CD14-positive monocyte (primary cell): ENCODE data around the gene PLEKHM2. TPM values are rescaled to one million over a fixed set of nuclear protein-coding genes. Genes with fewer than 3 reads are reported as not detected.
A peak's percentile ranks its signal among the peaks of the same experiment; 100 is the strongest.

Experiments used
- DNase-seq, 3 donors: peaks; one replicate each; pipeline ENCODE4 v3.0.0-alpha.2; 2011 to 2022
- H2AFZ ChIP-seq: 2 replicates; pipeline ENCODE4 v1.6.0; 2012; ENCODE audit warnings: mild to moderate bottlenecking, low read depth, low read length, inconsistent platforms; ENCODE audit not compliant: insufficient read depth, poor library complexity, severe bottlenecking
- H3K27ac ChIP-seq, 2 donors: 1 replicate in 1 of 2; 2 replicates in 1 of 2; pipeline ENCODE4 v1.5.1; 2012 to 2013; ENCODE audit warnings: low read length in 2 of 2, control low read depth in 1 of 2, inconsistent platforms in 1 of 2, low read depth in 1 of 2, mild to moderate bottlenecking in 1 of 2
- H3K27me3 ChIP-seq, 2 donors: one replicate each; pipeline versions ENCODE4 v1.6.0 to v1.6.1; 2011 to 2013; ENCODE audit warnings: low read length in 2 of 2; ENCODE audit not compliant: control insufficient read depth in 2 of 2, insufficient read depth in 2 of 2
- H3K36me3 ChIP-seq, 2 donors: replicated peaks in 1 of 2; 1 replicate in 1 of 2; 2 replicates in 1 of 2; pipeline versions ENCODE4 v1.5.1 to v1.6.1; 2012 to 2013; ENCODE audit warnings: low read length in 2 of 2, control low read depth in 1 of 2, inconsistent platforms in 1 of 2, mild to moderate bottlenecking in 1 of 2; ENCODE audit not compliant: insufficient read depth in 2 of 2, control insufficient read depth in 1 of 2
- H3K4me1 ChIP-seq, 2 donors: 1 replicate in 1 of 2; 2 replicates in 1 of 2; pipeline versions ENCODE4 v1.5.1 to v1.6.1; 2012 to 2013; ENCODE audit warnings: low read length in 2 of 2, control low read depth in 1 of 2, inconsistent platforms in 1 of 2, mild to moderate bottlenecking in 1 of 2, moderate library complexity in 1 of 2; ENCODE audit not compliant: insufficient read depth in 2 of 2, control insufficient read depth in 1 of 2
- H3K4me2 ChIP-seq: replicated peaks from 2 replicates; pipeline ENCODE3; 2012; ENCODE audit warnings: low read length, moderate library complexity, mild to moderate bottlenecking; ENCODE audit not compliant: poor library complexity, severe bottlenecking; ENCODE audit errors: extremely low read depth
- H3K4me3 ChIP-seq, 3 experiments: fragments of 200-600 bp in 1 of 3; sonication (generic) in 1 of 3; replicated peaks in 1 of 3; 1 replicate in 2 of 3; 2 replicates in 1 of 3; pipeline ENCODE4 v1.5.1; 2011 to 2013; ENCODE audit warnings: low read length in 3 of 3, mild to moderate bottlenecking in 3 of 3, control low read depth in 2 of 3, low read depth in 2 of 3, inconsistent platforms in 1 of 3, moderate library complexity in 1 of 3
- H3K79me2 ChIP-seq: 2 replicates; pipeline ENCODE4 v1.6.0; 2012; ENCODE audit warnings: mild to moderate bottlenecking, control low read depth, inconsistent platforms, low read length, moderate library complexity; ENCODE audit not compliant: insufficient read depth
- H3K9ac ChIP-seq: 2 replicates; pipeline ENCODE4 v1.6.0; 2017; ENCODE audit warnings: low read length, mild to moderate bottlenecking; ENCODE audit not compliant: insufficient read depth, poor library complexity, severe bottlenecking
- H3K9me3 ChIP-seq, 2 donors: replicated peaks in 1 of 2; 1 replicate in 1 of 2; 2 replicates in 1 of 2; pipeline versions ENCODE4 v1.5.1 to v1.6.1; 2012 to 2013; ENCODE audit warnings: low read length in 2 of 2, control low read depth in 1 of 2; ENCODE audit not compliant: control insufficient read depth in 1 of 2, insufficient read depth in 1 of 2
- H4K20me1 ChIP-seq: 2 replicates; pipeline ENCODE4 v1.6.0; 2012; ENCODE audit warnings: mild to moderate bottlenecking, low read length, control low read depth, moderate library complexity; ENCODE audit not compliant: insufficient read depth
- H3K27ac Mint-ChIP-seq, 7 donors: one replicate each; pipeline ENCODE4 v1.8.0; 2020; ENCODE audit warnings: mild to moderate bottlenecking in 7 of 7, mixed read lengths in 7 of 7, moderate library complexity in 6 of 7, inconsistent platforms in 2 of 7
- H3K27me3 Mint-ChIP-seq, 3 donors: one replicate each; pipeline ENCODE4 v1.8.0; 2021 to 2022; ENCODE audit warnings: low read depth in 3 of 3, mild to moderate bottlenecking in 3 of 3, mixed read lengths in 3 of 3, moderate library complexity in 3 of 3, inconsistent platforms in 1 of 3
- H3K36me3 Mint-ChIP-seq, 2 donors: one replicate each; pipeline ENCODE4 v1.8.0; 2020; ENCODE audit warnings: mixed read lengths in 2 of 2, inconsistent platforms in 1 of 2, mild to moderate bottlenecking in 1 of 2
- H3K4me1 Mint-ChIP-seq: one replicate; pipeline ENCODE4 v1.8.0; 2020; ENCODE audit warnings: mild to moderate bottlenecking, mixed read lengths
- H3K4me3 Mint-ChIP-seq, 2 donors: one replicate each; pipeline ENCODE4 v1.8.0; 2020; ENCODE audit warnings: mild to moderate bottlenecking in 2 of 2, mixed read lengths in 2 of 2, moderate library complexity in 1 of 2
- H3K9me3 Mint-ChIP-seq, 7 donors: one replicate each; pipeline ENCODE4 v1.8.0; 2020 to 2022; ENCODE audit warnings: mixed read lengths in 7 of 7, mild to moderate bottlenecking in 6 of 7, moderate library complexity in 6 of 7, inconsistent platforms in 2 of 7
- CTCF ChIP-seq: fragments of 200-600 bp; IDR thresholded peaks from one replicate; pipeline ENCODE4 v1.8.0; 2022; ENCODE audit warnings: antibody characterized with exemption, mild to moderate bottlenecking
- WGBS: methylation state at CpG from one replicate; pipeline ENCODE4 v1.1.5; 2013; ENCODE audit warnings: missing lambda C conversion rate; ENCODE audit not compliant: insufficient coverage; 5-methylcytosine and 5-hydroxymethylcytosine counted together
- intact Hi-C, 2 donors: fragments of 100-400 bp; cut with micrococcal nuclease; formaldehyde crosslinking; loops; one replicate each; pipeline versions ENCODE4 v1.15.0 to v1.15.1; 2023
- polyA plus RNA-seq, 3 donors: library from polyadenylated mRNA; depleted of rRNA in 1 of 3; unstranded in 2 of 3; stranded (reverse) in 1 of 3; fragments of 300-500 nt in 2 of 3; fragments of >200 nt in 1 of 3; fragmentation: Illumina TruSeq in 2 of 3; gene quantifications; 1 replicate in 2 of 3; 2 replicates in 1 of 3; pipeline ENCODE4 v1.2.3, GENCODE V29; 2012 to 2021

PLEKHM2 gene
- polyA plus RNA-seq, 3 donors, result 4.0 to 79.3 (median 5.8) TPM

- Histone ChIP-seq H3K4me1 (peaks cover 12 to 26% of the 10 kb centered on the region in 2 donors), H3K36me3 (no peaks in the 10 kb centered on the region), H3K4me2 (no peak overlapping the region), H3K9ac (no peak overlapping the region), H2AFZ (no peak overlapping the region), H3K27ac (no peak overlapping the region), H3K79me2 (no peaks in the 10 kb centered on the region), H3K27me3 (no peaks in the 10 kb centered on the region), H3K4me3 (no peak overlapping the region), H3K9me3 (no peaks in the 10 kb centered on the region), H4K20me1 (no peaks in the 10 kb centered on the region)
- H3K9me3 Mint-ChIP-seq, result peaks cover 0 to 6% (median 0%) of the 10 kb centered on the region in 7 donors
- no peak overlapping the region for H3K4me3 Mint-ChIP-seq
- peaks cover 35% of the 10 kb centered on the region for H3K4me1 Mint-ChIP-seq
- WGBS, result 27% methylated on average over 2 of the region's 2 CpGs
- peak in 1 of 3 donors; percentile 44 for DNase-seq
- H3K36me3 Mint-ChIP-seq, result no peaks in the 10 kb centered on the region
- intact Hi-C loops, result no loop called here
- TF ChIP-seq CTCF, result no peak
- peak overlapping the region in 2 of 7 donors; percentile 34 to 49 for H3K27ac Mint-ChIP-seq
- peaks cover 0 to 3% (median 1%) of the 10 kb centered on the region in 3 donors for H3K27me3 Mint-ChIP-seq
Measured at GRCh38 chr1:15676010-15676409, 8.1 kb upstream of the PLEKHM2 start.

GRCh38 chr1:15676688-15677661 is 7.1 kb upstream of the PLEKHM2 start:
- H3K27me3 ChIP-seq, result no peaks in the 10 kb centered on the region
- no peak overlapping the region for H3K4me2 ChIP-seq
- no peak overlapping the region for H3K4me3 ChIP-seq
- H3K4me1 ChIP-seq, result peaks cover 15 to 36% of the 10 kb centered on the region in 2 donors
- Mint-ChIP-seq H3K9me3 (peaks cover 0 to 6% (median 0%) of the 10 kb centered on the region in 7 donors), H3K36me3 (no peaks in the 10 kb centered on the region), H3K4me3 (no peak overlapping the region), H3K27me3 (peaks cover 0 to 4% (median 1%) of the 10 kb centered on the region in 3 donors), H3K4me1 (peaks cover 44% of the 10 kb centered on the region), H3K27ac (peak overlapping the region in 1 of 7 donors; percentile 79)
- no peak overlapping the region for H3K27ac ChIP-seq
- H3K9me3 ChIP-seq, result no peaks in the 10 kb centered on the region
- no peak overlapping the region for H2AFZ ChIP-seq
- no peaks in the 10 kb centered on the region for H3K36me3 ChIP-seq
- intact Hi-C loops, result no loop called here
- H4K20me1 ChIP-seq, result no peaks in the 10 kb centered on the region
- no peaks in the 10 kb centered on the region for H3K79me2 ChIP-seq
- H3K9ac ChIP-seq, result no peak overlapping the region
- no peak for TF ChIP-seq CTCF
- WGBS, result 100% methylated on average over 4 of the region's 6 CpGs
- no peak for DNase-seq
